IPS-18a (cell line): ENCODE results near the gene KCNT1.

Source experiments
- H3K27ac ChIP-seq: one replicate; pipeline ENCODE4 v1.5.1; 2013; ENCODE audit warnings: low read length
- H3K27me3 ChIP-seq: one replicate; pipeline ENCODE4 v1.6.1; 2013; ENCODE audit warnings: mild to moderate bottlenecking, low read length; ENCODE audit not compliant: control insufficient read depth, insufficient read depth
- H3K36me3 ChIP-seq: one replicate; pipeline ENCODE4 v1.6.1; 2013; ENCODE audit warnings: low read depth, low read length; ENCODE audit not compliant: control insufficient read depth
- H3K4me1 ChIP-seq: one replicate; pipeline ENCODE4 v1.6.1; 2013; ENCODE audit warnings: low read depth, low read length; ENCODE audit not compliant: control insufficient read depth
- H3K4me3 ChIP-seq: one replicate; pipeline ENCODE4 v1.5.1; 2013; ENCODE audit warnings: low read length
- H3K9ac ChIP-seq: one replicate; pipeline ENCODE4 v1.6.1; 2013; ENCODE audit warnings: mild to moderate bottlenecking, low read length, moderate library complexity
- H3K9me3 ChIP-seq: one replicate; pipeline ENCODE4 v1.6.1; 2013; ENCODE audit warnings: low read depth, low read length; ENCODE audit not compliant: control insufficient read depth

The KCNT1 gene

DNA sequence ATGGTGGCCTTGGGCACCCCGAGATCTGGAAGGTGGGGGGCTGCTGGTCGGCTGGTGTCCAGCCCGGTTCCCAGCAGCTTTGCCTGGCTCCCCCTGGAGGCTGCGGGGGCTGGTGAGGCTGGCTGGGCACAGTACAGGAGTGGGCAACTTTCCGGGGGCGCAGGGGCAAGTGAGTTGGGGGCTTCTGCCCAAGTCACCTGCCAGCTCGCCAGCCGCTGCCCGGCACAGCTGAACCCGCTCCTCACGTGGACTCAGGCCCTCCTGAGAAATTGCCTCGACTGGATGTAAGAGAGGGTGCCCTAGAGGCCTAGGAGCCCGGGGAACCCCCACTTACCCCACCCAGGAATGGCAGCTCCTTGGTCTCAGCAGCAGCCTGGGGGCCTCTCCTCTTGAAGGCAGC, 15.4 kb downstream of the KCNT1 start:
- no peak overlapping the region for H3K9ac ChIP-seq
- H3K36me3 ChIP-seq = no peaks in the 10 kb centered on the region
- no peaks in the 10 kb centered on the region for H3K9me3 ChIP-seq
- no peak overlapping the region for H3K27ac ChIP-seq
- no peaks in the 10 kb centered on the region for H3K4me1 ChIP-seq
- no peak overlapping the region for H3K4me3 ChIP-seq
- peaks cover 32% of the 10 kb centered on the region for H3K27me3 ChIP-seq

DNA sequence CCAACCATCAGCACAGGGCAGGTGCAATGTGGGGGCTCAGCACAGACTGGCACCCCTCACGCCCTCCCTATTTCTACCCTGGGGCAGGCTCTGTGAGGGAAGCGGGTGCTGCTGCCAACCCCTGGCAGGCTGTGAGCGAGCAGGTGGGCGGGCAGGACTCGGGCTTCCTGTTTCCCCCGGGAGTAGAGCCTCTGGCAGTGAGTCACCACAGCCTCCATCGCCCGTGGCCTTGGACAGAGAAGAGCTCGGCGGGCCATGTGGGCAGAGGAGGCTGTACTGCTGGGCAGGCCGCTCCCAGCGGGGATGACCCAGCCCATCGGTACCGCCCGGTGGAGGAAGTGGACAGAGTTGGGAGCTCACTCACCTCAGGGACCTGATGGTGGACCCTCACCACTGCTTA, 16.6 kb downstream of the KCNT1 start:
- Histone ChIP-seq H3K4me3 (no peak overlapping the region), H3K9me3 (no peaks in the 10 kb centered on the region), H3K4me1 (no peaks in the 10 kb centered on the region), H3K27ac (no peak overlapping the region), H3K36me3 (no peaks in the 10 kb centered on the region), H3K27me3 (peaks cover 28% of the 10 kb centered on the region), H3K9ac (no peak overlapping the region)

DNA sequence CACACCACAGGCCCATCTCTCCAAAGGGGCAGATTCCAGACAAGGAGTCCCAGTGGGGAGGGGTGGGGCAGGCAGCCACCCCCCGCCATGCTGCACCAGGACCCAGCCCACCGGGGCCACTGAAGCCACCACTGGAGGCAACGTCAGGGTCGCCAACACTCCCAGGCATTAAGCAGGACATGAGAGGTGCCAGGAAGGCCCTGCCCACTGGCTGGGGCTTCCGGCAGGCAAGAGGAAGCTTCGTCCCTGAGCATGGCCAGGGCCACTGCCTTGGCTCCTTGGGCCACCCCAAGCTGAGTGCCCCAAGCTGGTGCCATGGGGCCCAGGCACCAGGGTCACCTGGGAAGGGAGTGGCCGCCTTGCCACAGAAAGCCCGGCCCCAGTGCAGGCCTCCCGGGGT, 17.5 kb downstream of the KCNT1 start:
- H3K27me3 ChIP-seq = peaks cover 23% of the 10 kb centered on the region
- H3K27ac ChIP-seq = no peak overlapping the region
- no peaks in the 10 kb centered on the region for H3K9me3 ChIP-seq
- H3K4me3 ChIP-seq = no peak overlapping the region
- H3K4me1 ChIP-seq = no peaks in the 10 kb centered on the region
- no peaks in the 10 kb centered on the region for H3K36me3 ChIP-seq
- H3K9ac ChIP-seq = no peak overlapping the region

DNA sequence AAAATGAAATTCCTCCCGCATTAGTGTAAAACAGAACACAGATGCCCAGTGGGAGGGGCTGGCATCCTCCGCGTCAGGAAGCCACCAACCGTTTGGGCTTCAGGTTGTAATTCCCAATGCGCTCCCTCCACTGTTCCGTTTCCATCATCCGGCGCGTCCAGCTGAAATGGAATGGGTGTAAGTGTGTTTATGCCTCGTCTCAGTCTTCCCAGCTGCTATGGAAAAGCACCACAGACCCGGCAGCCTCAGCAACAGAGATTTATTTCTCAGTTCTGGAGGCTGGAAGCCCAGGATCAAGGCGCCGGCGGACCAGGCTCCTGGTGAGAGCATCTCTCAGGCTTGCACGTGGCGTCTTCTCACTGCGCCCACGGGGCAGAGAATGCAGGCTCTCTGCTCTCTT, 20.4 kb downstream of the KCNT1 start:
- no peaks in the 10 kb centered on the region for H3K36me3 ChIP-seq
- no peak overlapping the region for H3K27ac ChIP-seq
- H3K9ac ChIP-seq = no peak overlapping the region
- H3K27me3 ChIP-seq = no peaks in the 10 kb centered on the region
- H3K9me3 ChIP-seq = no peaks in the 10 kb centered on the region
- H3K4me3 ChIP-seq = no peak overlapping the region
- H3K4me1 ChIP-seq = no peaks in the 10 kb centered on the region

DNA sequence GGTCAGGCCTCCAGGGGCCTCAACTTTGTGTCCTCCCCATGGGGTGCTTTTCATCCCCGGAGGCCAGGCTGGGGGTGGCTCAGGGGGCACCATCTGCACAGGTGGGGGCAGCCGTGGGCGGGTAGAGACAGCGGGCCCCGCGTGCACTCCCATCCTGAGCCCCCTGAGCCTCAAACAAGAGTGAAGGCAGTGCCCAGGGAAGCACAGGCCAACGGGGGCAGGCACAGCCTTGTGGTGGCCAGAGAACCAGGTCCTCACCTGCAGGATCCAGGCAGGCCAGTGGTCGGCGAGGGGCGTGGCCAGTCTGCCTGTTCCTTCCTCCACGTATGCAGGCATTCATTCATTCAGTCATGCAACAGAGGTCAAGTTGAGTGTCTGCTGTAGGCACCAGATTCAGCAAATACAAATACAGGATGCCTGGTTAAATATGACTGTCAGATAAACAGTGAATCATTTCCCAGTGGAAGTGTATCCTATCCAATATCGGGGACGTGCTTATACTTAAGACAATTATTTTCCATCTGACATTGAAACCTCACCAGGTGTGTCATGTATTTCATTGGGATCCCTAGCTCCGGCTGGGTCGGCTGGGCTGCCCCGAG, 22.3 kb downstream of the KCNT1 start:
- Histone ChIP-seq H3K4me1 (peaks cover 8% of the 10 kb centered on the region), H3K27me3 (no peaks in the 10 kb centered on the region)

DNA sequence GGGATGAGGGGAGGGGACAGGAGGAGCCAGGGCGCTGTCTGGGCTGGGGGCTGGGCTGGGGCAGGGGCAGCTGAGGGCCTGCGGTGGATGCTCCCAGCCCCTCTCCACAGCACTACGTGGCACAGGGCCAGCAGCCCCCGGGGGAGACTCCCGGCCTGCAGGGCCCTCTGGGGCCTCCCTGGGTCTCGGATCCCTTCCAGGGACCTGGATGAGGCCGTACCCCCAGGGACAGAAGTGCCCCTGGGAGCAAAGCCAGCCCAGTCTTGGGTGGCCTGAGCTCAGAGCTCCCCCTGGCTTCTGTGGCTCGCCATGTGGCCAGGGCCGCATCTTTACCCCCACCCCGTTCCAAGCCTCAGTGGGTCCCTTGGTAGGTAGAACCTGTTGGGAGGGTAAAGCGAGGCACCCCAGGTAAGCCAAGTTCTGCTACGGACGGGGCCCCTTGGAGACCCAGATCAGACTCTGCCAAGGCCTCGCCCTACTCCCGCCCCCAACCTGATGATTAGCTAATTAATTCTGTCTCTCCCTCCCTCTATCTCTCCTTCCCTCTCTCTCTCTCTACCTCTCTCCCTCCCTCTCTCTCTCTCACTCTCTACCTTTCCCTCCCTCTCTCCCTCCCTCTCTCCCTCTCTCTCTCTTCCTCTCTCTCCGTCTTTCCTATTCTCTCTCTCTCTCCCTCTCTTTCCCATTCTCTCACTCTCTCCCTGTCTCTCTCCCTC, 24.3 kb downstream of the KCNT1 start:
- H3K9ac ChIP-seq = no peak overlapping the region
- H3K27ac ChIP-seq = no peak overlapping the region
- no peak overlapping the region for H3K4me3 ChIP-seq
- peaks cover 8% of the 10 kb centered on the region for H3K4me1 ChIP-seq
- no peaks in the 10 kb centered on the region for H3K27me3 ChIP-seq
- no peaks in the 10 kb centered on the region for H3K36me3 ChIP-seq
- no peaks in the 10 kb centered on the region for H3K9me3 ChIP-seq

More for the DNA sequence above, 22.3 kb downstream of the KCNT1 start:
- no peak overlapping the region for H3K27ac ChIP-seq
- no peak overlapping the region for H3K9ac ChIP-seq
- no peaks in the 10 kb centered on the region for H3K9me3 ChIP-seq
- H3K36me3 ChIP-seq = no peaks in the 10 kb centered on the region
- H3K4me3 ChIP-seq = no peak overlapping the region

DNA sequence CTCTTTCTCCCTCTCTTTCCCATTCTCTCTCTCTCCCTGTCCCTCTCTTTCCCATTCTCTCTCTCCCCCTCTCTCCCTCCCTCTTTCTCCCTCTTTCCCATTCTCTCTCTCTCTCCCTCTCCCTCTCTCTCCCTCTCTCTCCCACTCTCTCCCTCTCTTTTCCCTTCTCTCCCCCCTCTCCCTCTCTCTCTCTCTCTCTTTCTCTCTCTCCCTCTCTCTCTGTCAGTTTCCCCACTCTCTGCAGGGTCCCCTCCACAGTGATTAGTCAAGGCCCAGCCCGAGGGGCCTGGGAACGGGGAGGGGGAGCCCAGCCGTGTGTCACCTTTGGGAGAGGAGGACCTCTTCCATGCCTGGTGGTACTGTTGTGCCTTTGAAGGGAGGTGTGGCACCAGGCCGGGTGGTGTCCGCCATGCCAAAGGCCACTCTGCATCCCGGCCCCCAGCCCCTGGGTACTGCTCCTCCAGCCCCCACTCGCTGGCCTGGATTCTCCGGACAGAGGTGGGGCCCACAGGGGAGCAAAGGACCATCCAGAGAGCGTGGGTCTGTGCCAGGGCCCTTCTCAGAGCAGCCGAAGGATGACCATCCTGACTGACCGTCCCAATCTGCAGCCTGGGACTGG, 25.4 kb downstream of the KCNT1 start:
- Histone ChIP-seq H3K36me3 (no peaks in the 10 kb centered on the region), H3K9me3 (no peaks in the 10 kb centered on the region), H3K27ac (no peak overlapping the region), H3K9ac (no peak overlapping the region), H3K4me1 (peaks cover 8% of the 10 kb centered on the region), H3K27me3 (no peaks in the 10 kb centered on the region), H3K4me3 (no peak overlapping the region)

DNA sequence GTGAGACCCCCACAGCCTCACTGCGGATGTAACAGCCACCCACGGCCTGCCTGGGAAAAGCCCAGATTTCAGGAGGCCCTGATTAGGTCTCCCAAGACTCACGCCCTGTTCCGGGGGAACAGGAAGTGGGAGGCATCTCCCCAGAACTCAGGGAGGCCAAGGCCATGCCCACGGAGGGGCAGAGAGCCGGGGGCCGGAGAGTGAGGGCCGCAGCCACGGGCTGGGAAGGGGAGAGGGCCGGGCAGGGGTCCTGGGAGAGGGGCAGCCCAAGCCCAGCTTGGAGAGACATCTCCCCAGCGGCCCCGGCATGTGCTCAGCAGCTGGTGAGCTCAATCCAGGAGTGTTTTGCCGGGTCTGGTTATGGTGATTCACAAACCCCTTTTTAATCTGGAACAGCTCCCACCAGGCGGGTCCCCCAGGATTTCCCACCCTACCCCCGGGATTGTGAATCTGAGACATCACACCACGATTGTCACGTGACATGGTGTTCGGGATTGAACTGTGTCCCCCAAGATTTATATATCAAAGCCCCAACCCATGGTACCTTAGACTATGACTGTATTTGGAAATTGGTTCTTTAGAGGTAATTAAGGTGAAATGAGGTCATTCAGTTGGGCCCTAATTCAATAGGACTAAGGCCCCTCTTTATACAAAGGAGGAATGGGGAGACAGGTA, 26.6 kb downstream of the KCNT1 start:
- Histone ChIP-seq H3K9ac (no peak overlapping the region), H3K9me3 (no peaks in the 10 kb centered on the region), H3K4me1 (peaks cover 8% of the 10 kb centered on the region), H3K27ac (no peak overlapping the region), H3K36me3 (no peaks in the 10 kb centered on the region), H3K4me3 (no peak overlapping the region), H3K27me3 (no peaks in the 10 kb centered on the region)

DNA sequence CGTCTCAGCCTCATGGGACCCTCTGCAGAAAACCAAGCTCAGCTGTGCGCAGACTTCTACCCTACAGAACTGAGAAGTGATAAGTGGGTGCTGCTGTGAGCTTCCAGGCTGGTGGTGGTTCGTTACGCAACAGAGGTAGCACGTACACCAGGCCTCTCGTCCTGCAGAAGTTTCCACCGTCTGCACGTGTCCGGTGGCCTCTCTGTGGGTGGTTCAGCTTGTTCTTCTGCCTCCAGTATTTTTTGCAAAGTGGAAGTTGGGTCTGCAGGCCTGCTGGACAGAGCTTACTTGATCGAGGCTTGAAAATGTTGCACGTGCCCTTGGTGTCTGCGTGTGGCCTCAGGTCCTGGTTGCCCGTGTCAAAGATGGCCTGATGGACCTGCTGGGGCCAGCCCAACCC, 27.5 kb downstream of the KCNT1 start:
- no peaks in the 10 kb centered on the region for H3K27me3 ChIP-seq
- H3K36me3 ChIP-seq = no peaks in the 10 kb centered on the region
- H3K4me3 ChIP-seq = no peak overlapping the region
- H3K27ac ChIP-seq = no peak overlapping the region
- H3K9ac ChIP-seq = no peak overlapping the region
- H3K4me1 ChIP-seq = peaks cover 8% of the 10 kb centered on the region
- H3K9me3 ChIP-seq = no peaks in the 10 kb centered on the region

DNA sequence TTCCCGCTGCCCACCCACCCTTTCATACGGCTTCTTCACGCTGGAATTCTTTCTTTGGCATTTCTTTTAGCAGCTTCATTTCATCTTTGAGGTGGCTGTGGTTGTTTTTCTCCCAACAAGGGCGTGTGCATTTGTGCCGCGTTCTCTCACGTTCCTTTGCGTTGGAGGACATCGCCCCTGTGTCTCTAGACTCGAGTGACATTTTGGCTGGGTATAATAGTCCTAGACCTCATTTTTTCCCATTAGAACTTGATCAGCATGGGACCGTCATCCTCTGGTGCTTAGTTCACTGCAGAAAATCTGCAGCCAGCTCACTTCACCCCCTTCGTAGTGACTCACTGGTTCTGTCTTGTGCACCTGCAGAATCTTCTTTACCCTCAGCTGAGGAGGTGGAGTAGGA, 29.5 kb downstream of the KCNT1 start:
- Histone ChIP-seq H3K36me3 (no peaks in the 10 kb centered on the region), H3K27ac (no peak overlapping the region), H3K9ac (no peak overlapping the region), H3K9me3 (no peaks in the 10 kb centered on the region), H3K4me1 (peaks cover 8% of the 10 kb centered on the region), H3K27me3 (peaks cover 10% of the 10 kb centered on the region), H3K4me3 (no peak overlapping the region)

DNA sequence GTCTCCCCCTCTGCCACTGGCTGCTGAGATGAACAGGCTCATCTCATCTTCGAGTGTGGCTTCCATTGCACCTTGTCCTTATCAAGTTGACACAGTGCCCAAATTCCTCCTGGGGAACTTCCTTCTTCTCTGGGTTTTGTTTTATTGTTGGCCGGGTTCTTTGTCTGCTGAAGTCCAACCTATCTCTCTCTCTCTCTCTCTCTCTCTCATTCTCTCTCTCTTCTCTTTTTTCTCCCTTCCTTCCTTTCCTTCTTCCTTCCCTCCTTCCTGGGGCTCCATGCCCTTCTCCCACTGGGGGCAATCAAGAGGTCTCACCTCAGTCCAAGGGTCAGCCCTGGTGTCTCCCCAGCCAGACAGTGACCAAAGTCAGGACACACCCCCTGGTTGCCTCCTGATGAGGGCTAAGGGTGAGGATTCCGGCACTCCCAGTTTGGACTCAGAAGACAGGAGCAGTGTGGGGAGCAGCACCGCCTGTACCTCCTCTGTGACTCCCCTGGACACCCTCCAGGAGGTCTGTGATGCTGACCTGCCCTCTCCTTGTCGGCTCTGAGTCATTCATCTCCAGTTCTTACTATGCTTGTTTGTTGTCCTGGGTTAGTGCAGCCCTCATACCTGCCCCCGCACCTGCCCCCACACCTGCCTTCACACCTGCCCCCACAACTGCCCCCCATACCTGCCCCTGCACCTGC, 30.7 kb downstream of the KCNT1 start:
- no peak overlapping the region for H3K27ac ChIP-seq
- H3K4me3 ChIP-seq = no peak overlapping the region
- H3K9me3 ChIP-seq = no peaks in the 10 kb centered on the region
- peaks cover 7% of the 10 kb centered on the region for H3K4me1 ChIP-seq
- no peak overlapping the region for H3K9ac ChIP-seq
- peaks cover 20% of the 10 kb centered on the region for H3K27me3 ChIP-seq
- H3K36me3 ChIP-seq = no peaks in the 10 kb centered on the region
